Esophagus squamous epithelium (tissue), 4 donors: ENCODE measurements around the gene SLC47A2.

ENCODE experiments used
- CTCF ChIP-seq, 6 experiments: fragments of 450-650 bp in 4 of 6; fragments of 200-600 bp in 2 of 6; sonication (generic) in 2 of 6; IDR thresholded peaks; one replicate each; pipeline ENCODE4 v1.5.1; 2016 to 2019; ENCODE audit warnings: antibody characterized with exemption in 6 of 6, mild to moderate bottlenecking in 4 of 6, moderate library complexity in 4 of 6
- POLR2A ChIP-seq, 4 donors: fragments of 450-650 bp; IDR thresholded peaks; one replicate each; pipeline ENCODE4 v1.6.1; 2017; ENCODE audit warnings: antibody characterized with exemption in 4 of 4, mild to moderate bottlenecking in 4 of 4, moderate library complexity in 3 of 4

GRCh38 chr17:19714542-19715411 lies 1.6 kb downstream of the SLC47A2 start:
- no peak for TF ChIP-seq CTCF (IDR thresholded peaks at IDR 0.05)
- TF ChIP-seq POLR2A (IDR thresholded peaks at IDR 0.05) = no peak
